Activated naive CD8-positive, alpha-beta T cell treated with anti-CD3 and anti-CD28 coated beads, Interleukin-2, amount 50 U/mL, for 24 hours (primary cell): ENCODE measurements around the gene SARS2.

ENCODE experiments used
- ATAC-seq: fragments of 150-1000 bp; cut with Tn5 transposase; one replicate; pipeline ENCODE4 v1.10.0; 2021
- DNase-seq: peaks from one replicate; pipeline ENCODE4 v3.0.0; 2021
- H3K27ac Mint-ChIP-seq: one replicate; pipeline ENCODE4 v1.8.0; 2021; ENCODE audit warnings: mild to moderate bottlenecking, mixed read lengths
- H3K27me3 Mint-ChIP-seq: one replicate; pipeline ENCODE4 v1.8.0; 2021; ENCODE audit warnings: mixed read lengths
- H3K36me3 Mint-ChIP-seq: one replicate; pipeline ENCODE4 v1.8.0; 2021; ENCODE audit warnings: low read depth, mixed read lengths
- H3K4me1 Mint-ChIP-seq: one replicate; pipeline ENCODE4 v1.8.0; 2021; ENCODE audit warnings: mixed read lengths
- H3K4me3 Mint-ChIP-seq: one replicate; pipeline ENCODE4 v1.8.0; 2021; ENCODE audit warnings: mild to moderate bottlenecking, moderate library complexity, mixed read lengths
- H3K9me3 Mint-ChIP-seq: one replicate; pipeline ENCODE4 v1.8.0; 2021; ENCODE audit warnings: mixed read lengths

SARS2 gene

DNA sequence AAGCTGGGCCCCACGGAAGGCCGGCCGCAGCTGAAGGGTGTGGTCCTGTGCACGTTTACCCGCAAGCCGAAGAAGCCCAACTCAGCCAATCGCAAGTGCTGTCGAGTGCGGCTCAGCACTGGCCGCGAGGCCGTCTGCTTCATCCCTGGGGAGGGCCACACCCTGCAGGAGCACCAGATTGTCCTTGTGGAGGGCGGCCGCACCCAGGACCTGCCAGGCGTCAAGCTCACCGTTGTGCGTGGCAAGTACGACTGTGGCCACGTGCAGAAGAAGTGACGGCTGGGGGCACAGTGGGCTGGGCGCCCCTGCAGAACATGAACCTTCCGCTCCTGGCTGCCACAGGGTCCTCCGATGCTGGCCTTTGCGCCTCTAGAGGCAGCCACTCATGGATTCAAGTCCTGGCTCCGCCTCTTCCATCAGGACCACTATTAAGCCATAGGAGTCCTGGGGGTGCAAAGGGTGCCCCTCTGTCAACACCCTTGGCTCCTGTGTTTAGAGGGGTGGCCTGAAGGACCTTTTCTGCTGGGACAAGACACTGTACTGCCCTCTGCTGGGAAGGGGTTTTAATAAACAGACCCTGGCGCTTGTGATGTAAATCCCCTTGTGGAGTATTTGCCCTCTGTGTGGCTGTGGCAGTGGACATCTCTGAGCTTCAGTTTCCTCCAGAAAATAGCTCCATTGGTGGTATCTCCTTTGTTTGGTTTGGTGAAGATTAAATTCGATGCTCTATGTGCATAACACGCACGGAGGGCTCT, 2.0 kb upstream of the SARS2 start:
- H3K36me3 Mint-ChIP-seq: peaks cover 39% of the 10 kb centered on the region
- H3K27ac Mint-ChIP-seq: no peak overlapping the region
- H3K27me3 Mint-ChIP-seq: no peaks in the 10 kb centered on the region
- ATAC-seq (no peak), DNase-seq (peak; percentile 51)
- H3K4me1 Mint-ChIP-seq: peaks cover 39% of the 10 kb centered on the region
- peak overlapping the region; percentile 88 for H3K4me3 Mint-ChIP-seq
- H3K9me3 Mint-ChIP-seq: no peaks in the 10 kb centered on the region

DNA sequence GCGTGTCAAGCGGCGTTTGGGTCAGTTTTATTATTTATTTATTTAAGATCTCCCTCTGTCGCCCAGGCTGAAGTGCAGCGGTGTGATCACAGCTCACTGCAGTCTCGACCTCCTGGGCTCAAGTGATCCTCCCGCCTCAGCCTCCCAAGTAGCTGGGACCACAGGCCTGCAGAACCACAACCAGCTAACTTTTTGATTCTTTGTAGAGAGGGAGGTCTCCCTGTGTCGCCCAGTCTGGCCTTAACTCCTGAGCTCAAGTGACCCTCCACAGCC, 894 bp upstream of the SARS2 start:
- peaks cover 39% of the 10 kb centered on the region for H3K4me1 Mint-ChIP-seq
- H3K9me3 Mint-ChIP-seq: no peaks in the 10 kb centered on the region
- H3K27ac Mint-ChIP-seq: peak overlapping the region; percentile 98
- ATAC-seq: no peak
- H3K36me3 Mint-ChIP-seq: peaks cover 40% of the 10 kb centered on the region
- no peaks in the 10 kb centered on the region for H3K27me3 Mint-ChIP-seq
- no peak for DNase-seq
- H3K4me3 Mint-ChIP-seq: peak overlapping the region; percentile 88

DNA sequence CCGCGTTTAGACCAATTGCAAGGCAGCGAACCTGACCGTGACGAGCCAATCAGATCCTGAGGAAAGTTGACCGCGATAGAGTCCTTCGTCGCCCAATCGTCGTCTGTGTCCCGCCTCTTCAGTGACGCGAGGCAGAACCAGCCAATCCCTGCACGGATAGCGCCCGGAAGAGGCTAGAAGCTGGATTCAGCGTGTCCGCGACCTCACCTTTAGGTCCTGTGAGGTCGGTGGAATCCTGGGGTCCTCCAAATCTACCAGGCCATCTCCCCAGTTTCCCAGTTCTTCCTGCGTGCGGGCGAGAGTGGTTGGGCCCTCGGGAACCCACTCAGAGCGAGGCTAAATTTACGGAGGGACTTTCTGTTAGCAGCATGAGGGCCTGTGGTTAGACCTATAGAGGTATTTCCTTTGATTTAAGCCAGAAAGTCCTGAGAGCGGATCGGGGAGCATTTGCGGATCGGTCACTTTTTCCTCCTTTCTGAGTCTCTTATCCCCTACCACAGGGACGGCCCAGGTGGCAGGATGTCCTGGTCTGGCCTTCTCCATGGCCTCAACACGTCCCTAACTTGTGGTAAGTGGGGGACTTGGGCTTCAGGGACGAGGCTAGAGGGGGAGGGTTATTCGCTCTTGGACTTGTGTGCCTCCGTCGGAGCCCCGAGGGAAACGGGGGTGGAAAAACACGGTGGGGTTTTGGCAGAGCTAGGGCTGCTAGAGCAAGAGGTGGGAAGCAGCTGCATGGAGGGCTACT, 385 bp upstream of the SARS2 start, which contains the start of gene MRPS12:
MRPS12 (plus strand) TSS at position 169 of the 745 bp plus-strand sequence; CDS start at position 520, 351 bp downstream.
- Mint-ChIP-seq H3K36me3 (peaks cover 37% of the 10 kb centered on the region), H3K27me3 (no peaks in the 10 kb centered on the region), H3K4me3 (peak within 1 kb of the TSS; percentile 88), H3K9me3 (no peaks in the 10 kb centered on the region), H3K27ac (peak within 1 kb of the TSS; percentile 98), H3K4me1 (peaks cover 39% of the 10 kb centered on the region)
- DNase-seq (peak; percentile 97), ATAC-seq (peak; percentile 97)

DNA sequence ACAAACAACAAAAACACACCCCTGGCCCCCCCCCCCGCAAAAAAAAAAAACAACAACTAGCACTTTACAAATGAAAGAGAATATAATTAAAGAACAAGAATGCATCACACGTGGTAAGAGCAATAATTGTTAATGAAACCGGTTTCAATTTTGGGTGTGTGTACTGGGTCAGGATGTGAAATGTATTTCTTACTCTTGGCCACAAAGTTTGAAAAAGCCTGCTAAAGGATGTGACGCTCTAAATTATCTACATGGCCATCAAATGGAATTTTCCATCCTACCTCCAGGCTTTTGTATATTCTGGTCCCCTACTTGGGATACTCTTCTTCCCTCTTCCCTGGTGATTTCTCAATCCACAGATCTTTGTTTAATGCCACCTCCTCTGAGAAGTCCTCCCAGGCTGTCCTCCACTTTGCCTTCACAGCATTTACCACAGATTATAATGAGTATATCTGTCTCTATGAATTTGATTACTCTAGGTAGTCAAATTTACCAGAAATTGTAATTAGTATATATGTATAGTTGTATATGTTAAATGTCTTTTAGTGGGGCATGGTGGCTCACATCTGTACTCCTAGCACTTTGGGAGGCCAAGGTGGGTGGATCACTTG, 2.1 kb downstream of the SARS2 start:
- H3K27ac Mint-ChIP-seq: no peak overlapping the region
- peak overlapping the region; percentile 88 for H3K4me3 Mint-ChIP-seq
- peaks cover 29% of the 10 kb centered on the region for H3K36me3 Mint-ChIP-seq
- H3K4me1 Mint-ChIP-seq: peaks cover 39% of the 10 kb centered on the region
- H3K9me3 Mint-ChIP-seq: no peaks in the 10 kb centered on the region
- H3K27me3 Mint-ChIP-seq: no peaks in the 10 kb centered on the region
- no peak for ATAC-seq
- no peak for DNase-seq

DNA sequence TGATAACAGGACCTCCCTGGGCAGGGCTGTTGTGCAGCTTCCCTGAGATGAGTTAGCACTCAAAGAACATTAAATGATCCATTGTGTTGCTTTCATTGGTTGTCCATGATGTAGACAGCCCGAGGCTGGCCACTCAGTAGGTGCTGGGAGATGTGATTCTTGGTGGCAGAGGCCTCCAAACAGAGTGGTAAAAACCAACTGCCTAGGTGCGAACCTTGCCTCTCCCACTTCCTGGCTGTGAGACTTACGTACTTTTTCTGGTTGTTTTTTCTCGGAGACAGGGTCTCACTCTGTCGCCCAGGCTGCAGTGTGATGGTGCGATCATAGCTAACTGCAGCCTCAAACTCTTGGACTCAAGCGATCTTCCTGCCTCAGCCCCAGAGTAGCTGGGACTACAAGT, 6.2 kb downstream of the SARS2 start:
- DNase-seq (no peak), ATAC-seq (no peak)
- H3K27me3 Mint-ChIP-seq: no peaks in the 10 kb centered on the region
- no peaks in the 10 kb centered on the region for H3K9me3 Mint-ChIP-seq
- peaks cover 12% of the 10 kb centered on the region for H3K4me1 Mint-ChIP-seq
- H3K36me3 Mint-ChIP-seq: peaks cover 27% of the 10 kb centered on the region
- no peak overlapping the region for H3K27ac Mint-ChIP-seq
- H3K4me3 Mint-ChIP-seq: no peak overlapping the region

DNA sequence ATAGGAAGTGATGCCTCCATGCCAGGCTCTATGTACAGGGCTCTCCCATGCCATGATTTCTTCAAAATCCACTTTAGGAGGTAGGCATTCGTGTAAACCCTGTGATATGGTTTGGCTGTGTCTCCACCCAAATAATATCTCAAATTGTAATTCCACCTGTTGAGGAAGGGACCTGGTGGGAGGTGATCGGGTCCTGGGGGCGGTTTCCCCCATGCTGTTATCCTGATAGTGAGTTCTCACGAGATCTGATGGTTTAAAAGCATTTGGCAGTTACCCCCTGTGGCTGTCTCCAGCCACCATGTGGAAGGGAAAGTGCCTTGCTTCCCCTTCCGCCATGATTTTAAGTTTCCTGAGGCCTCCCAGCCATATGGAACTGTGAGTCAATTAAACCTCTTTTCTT, 8.1 kb downstream of the SARS2 start:
- no peaks in the 10 kb centered on the region for H3K9me3 Mint-ChIP-seq
- ATAC-seq (no peak), DNase-seq (no peak)
- H3K4me1 Mint-ChIP-seq: no peaks in the 10 kb centered on the region
- no peak overlapping the region for H3K4me3 Mint-ChIP-seq
- H3K27me3 Mint-ChIP-seq: no peaks in the 10 kb centered on the region
- peaks cover 23% of the 10 kb centered on the region for H3K36me3 Mint-ChIP-seq
- H3K27ac Mint-ChIP-seq: no peak overlapping the region

DNA sequence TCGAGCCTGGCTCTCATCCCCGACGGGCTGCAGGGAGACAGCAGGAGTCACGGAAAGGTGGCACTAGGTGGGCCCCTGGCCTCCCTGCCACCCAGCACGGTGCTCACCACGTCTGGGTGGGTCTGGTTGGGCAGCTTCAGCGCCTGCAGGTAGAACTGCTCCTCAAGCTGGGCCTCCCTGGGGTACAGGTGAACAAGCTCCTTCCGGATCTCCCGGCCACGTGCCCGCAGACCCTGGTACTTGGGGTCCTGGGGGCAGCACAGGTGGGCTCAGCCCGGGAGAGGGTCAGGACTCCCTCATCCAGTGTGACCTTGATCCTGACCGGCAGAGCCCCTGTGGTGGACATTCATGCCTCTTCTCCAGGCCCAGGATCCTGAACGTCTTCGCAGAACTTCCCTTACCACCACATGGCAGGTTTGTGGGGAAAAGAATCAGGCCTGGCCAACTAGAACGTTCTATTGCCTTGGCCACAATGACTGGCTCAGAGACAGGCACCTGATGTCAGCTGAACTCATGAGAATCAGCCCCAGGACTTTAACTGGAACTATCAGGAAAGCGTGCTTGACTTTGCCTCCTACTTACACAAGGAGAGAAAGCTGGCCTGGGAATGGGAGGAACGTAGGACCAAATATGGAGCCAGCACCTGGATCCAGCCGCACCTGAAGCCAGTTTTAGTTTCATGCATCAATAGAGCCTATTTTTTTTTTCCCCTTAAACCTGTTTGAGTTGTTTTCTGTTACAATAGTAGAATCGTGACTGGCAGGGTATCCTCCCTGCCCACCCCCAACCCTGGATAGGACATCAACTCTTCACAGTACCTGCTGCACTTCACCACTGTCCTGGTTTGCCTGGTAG, 8.9 kb downstream of the SARS2 start:
- ATAC-seq: no peak
- Mint-ChIP-seq H3K4me1 (no peaks in the 10 kb centered on the region), H3K27ac (no peak overlapping the region), H3K4me3 (no peak overlapping the region), H3K36me3 (peaks cover 23% of the 10 kb centered on the region), H3K27me3 (no peaks in the 10 kb centered on the region), H3K9me3 (no peaks in the 10 kb centered on the region)
- no peak for DNase-seq

DNA sequence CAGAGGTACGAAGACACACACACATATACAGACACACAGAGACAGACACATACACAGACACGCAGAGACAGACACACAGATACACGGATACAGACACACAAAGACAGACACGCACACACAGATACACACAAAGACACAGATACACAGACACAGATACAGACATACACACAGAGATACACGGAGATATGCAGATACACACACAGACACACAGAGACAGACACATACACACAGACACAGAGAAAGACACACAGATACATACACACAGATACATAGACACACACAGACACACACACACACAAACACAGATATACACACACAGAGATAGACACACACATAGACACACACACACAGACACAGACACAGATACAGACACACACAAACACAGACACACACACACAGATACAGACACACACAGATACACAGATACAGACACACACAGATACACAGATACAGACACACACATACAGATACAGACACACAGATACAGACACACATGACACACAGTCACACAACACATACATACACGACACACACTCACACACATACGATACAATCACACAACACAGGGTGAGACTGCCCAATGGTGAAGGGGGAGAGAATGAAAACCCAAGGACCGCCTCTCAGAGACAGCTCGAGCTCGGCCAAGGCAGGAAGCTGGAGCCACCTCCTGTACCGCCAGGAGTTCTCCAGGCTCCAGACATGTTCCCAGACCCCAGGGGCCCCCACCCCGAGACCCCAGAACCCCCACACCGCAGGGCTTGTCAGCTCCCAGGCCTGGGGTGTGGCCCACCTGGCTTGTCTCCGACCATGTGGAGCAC, 9.8 kb downstream of the SARS2 start:
- Mint-ChIP-seq H3K27ac (no peak overlapping the region), H3K9me3 (no peaks in the 10 kb centered on the region), H3K27me3 (no peaks in the 10 kb centered on the region), H3K36me3 (peaks cover 23% of the 10 kb centered on the region), H3K4me3 (no peak overlapping the region), H3K4me1 (no peaks in the 10 kb centered on the region)
- ATAC-seq (peak; percentile 8), DNase-seq (no peak)

DNA sequence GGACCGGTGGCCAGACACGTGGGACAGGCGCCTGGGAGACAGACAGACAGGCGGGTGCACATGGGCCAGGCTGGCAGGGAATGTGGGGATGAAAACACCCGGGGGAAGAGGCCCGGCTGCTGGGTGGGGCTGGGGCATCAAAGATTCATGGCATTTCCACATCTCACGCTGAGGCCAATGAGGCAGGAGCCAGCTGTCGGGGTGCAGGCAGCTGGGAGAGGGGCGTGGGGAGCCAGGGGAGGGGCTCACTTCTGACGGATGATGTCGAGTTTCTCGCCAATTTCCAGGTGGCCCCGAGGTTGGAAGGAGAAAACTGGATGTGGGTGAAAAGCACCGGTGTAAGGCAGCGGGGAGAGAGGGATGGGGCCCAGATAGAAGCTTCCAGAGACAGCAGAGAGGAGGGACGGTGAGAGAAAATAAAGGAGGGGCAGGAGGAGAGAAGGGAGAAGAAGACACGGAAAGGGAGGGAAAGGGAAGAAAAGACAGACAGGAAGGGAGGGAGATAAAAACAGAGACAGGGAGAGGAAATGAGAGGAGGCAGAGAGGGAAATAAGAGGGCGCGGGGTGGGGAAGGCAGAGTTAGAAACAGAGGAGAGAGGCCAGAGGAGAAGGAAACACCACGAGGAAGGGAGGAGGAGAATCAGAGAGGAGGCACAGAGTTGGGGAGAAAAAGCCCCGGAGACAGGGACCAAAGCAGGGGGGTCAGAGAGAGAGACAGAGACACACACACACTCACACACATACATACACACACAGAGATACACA, 10.5 kb downstream of the SARS2 start:
- H3K36me3 Mint-ChIP-seq: peaks cover 18% of the 10 kb centered on the region
- no peak overlapping the region for H3K4me3 Mint-ChIP-seq
- no peak overlapping the region for H3K27ac Mint-ChIP-seq
- no peak for DNase-seq
- no peak for ATAC-seq
- H3K4me1 Mint-ChIP-seq: no peaks in the 10 kb centered on the region
- no peaks in the 10 kb centered on the region for H3K27me3 Mint-ChIP-seq
- H3K9me3 Mint-ChIP-seq: no peaks in the 10 kb centered on the region

DNA sequence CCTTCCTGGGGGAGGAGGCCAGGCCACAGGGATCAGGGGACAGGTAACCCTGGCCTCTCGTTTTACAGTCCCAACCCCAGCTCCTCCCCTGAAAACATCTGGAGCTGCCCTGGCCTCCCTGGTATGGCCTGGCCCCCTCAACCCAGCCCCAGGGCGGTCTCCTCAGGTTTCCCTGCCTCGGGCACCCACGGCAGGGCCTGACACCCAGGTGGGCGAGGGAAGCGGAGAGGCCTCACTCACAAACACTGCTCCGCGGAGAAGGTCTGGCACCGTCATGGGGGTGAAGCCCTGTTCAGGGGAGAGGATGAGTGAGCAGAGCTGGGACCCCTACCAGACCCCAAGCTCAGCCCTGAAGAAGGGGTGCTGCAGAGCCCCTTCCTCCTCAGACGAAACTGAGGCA, 12.0 kb downstream of the SARS2 start:
- peaks cover 2% of the 10 kb centered on the region for H3K4me1 Mint-ChIP-seq
- DNase-seq (no peak), ATAC-seq (no peak)
- no peaks in the 10 kb centered on the region for H3K27me3 Mint-ChIP-seq
- H3K36me3 Mint-ChIP-seq: peaks cover 12% of the 10 kb centered on the region
- H3K4me3 Mint-ChIP-seq: no peak overlapping the region
- H3K9me3 Mint-ChIP-seq: no peaks in the 10 kb centered on the region
- H3K27ac Mint-ChIP-seq: no peak overlapping the region

DNA sequence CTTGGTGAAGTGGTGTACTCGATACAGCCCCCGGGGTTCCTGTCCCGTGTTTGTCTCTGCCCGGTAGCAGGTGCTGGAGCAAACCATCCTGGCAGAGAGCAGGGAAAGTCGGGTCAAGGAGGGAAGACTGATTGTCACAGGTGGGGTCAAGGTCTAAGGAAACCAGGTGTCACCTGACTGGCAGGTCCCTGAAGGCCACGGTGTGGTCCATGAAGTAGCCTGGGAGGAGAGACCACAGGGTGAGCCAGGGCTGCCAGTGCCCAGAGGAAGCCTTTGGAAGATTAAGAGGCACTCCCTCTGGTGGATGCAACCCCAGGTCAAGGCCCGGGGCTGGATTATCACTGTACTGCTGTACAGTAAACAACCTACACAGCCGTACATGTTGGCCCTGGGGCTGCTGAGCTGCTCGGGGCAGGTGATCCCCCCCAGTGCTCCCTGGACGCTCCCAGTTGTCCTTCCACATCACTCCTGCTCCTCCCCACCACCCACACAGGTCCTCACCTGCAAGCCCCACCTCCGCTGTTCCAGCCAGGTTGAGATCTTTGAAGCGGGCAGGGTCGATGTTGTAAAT, 12.6 kb downstream of the SARS2 start:
- peaks cover 12% of the 10 kb centered on the region for H3K36me3 Mint-ChIP-seq
- H3K27me3 Mint-ChIP-seq: no peaks in the 10 kb centered on the region
- peaks cover 4% of the 10 kb centered on the region for H3K4me1 Mint-ChIP-seq
- H3K9me3 Mint-ChIP-seq: no peaks in the 10 kb centered on the region
- no peak for ATAC-seq
- DNase-seq: no peak
- H3K27ac Mint-ChIP-seq: no peak overlapping the region
- no peak overlapping the region for H3K4me3 Mint-ChIP-seq

DNA sequence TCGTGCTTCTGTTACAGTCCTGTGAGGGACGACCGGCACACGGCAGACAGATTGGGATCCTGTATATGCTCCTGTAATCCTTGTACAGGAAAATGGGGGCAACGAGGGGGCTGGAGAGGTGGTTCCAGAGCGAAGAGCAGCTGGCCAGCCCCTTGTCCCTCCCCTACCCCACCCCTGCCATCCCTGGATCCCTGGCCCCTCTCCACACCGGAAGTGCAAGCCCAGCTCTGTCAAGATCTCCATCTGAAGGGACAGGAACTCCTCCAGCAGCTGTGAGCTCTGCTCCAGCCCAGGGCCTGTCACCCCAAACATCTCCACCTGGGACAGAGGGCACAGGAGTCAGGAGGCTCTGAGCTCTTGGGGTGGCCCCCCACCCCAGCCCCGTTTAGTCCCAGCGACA, 13.0 kb downstream of the SARS2 start:
- Mint-ChIP-seq H3K36me3 (peaks cover 11% of the 10 kb centered on the region), H3K27me3 (no peaks in the 10 kb centered on the region)

More for the DNA sequence above, 13.0 kb downstream of the SARS2 start:
- no peak overlapping the region for H3K27ac Mint-ChIP-seq
- H3K9me3 Mint-ChIP-seq: no peaks in the 10 kb centered on the region
- DNase-seq: no peak
- peaks cover 9% of the 10 kb centered on the region for H3K4me1 Mint-ChIP-seq
- ATAC-seq: no peak
- H3K4me3 Mint-ChIP-seq: no peak overlapping the region
